KG1 (cell line): ENCODE data around the gene WDR72.
"Not testable (repeated sequence)": the region's sequence is repeated elsewhere in the genome, so short reads cannot be mapped to it uniquely, and the experiment has no call there.

Experiments used
- DNase-seq: peaks from one replicate; lab custom pipeline; 2025; lab: John Stamatoyannopoulos, UW

WDR72 gene

GRCh38 chr15:53695365-53695764 is 64.1 kb downstream of the WDR72 start:
- DNase-seq = no peak

GRCh38 chr15:53694476-53694874 is 65.0 kb downstream of the WDR72 start:
- no peak for DNase-seq

GRCh38 chr15:53693729-53694475 is 65.6 kb downstream of the WDR72 start:
- no peak for DNase-seq

GRCh38 chr15:53684162-53684561 is 75.3 kb downstream of the WDR72 start:
- DNase-seq = not testable (repeated sequence)

- no peak for DNase-seq
These were observed 78.4 kb downstream of the WDR72 start for GRCh38 chr15:53681056-53681455.

- no peak for DNase-seq
These were observed 83.6 kb downstream of the WDR72 start for GRCh38 chr15:53675832-53676231.

- DNase-seq = no peak
These were observed 87.9 kb downstream of the WDR72 start for GRCh38 chr15:53671545-53671944.

- DNase-seq = no peak
These were observed 88.8 kb downstream of the WDR72 start for GRCh38 chr15:53670701-53671100.

- DNase-seq = no peak
These were observed 93.5 kb downstream of the WDR72 start for GRCh38 chr15:53665930-53666329.

- no peak for DNase-seq
These were observed 100.5 kb downstream of the WDR72 start for GRCh38 chr15:53658827-53659555.

- DNase-seq = no peak
These were observed 101.2 kb downstream of the WDR72 start for GRCh38 chr15:53658255-53658654.

GRCh38 chr15:53648934-53649333 is 110.5 kb downstream of the WDR72 start:
- no peak for DNase-seq

GRCh38 chr15:53644660-53645059 is 114.8 kb downstream of the WDR72 start:
- no peak for DNase-seq

- no peak for DNase-seq
These were observed 124.9 kb downstream of the WDR72 start for GRCh38 chr15:53634517-53635106.

- no peak for DNase-seq
These were observed 132.2 kb downstream of the WDR72 start for GRCh38 chr15:53627279-53627678.

GRCh38 chr15:53625962-53626845 is 133.3 kb downstream of the WDR72 start:
- DNase-seq = no peak

GRCh38 chr15:53625260-53625659 is 134.2 kb downstream of the WDR72 start:
- DNase-seq = no peak

GRCh38 chr15:53618461-53618860 is 141.0 kb downstream of the WDR72 start:
- DNase-seq = no peak

- DNase-seq = no peak
These were observed 148.1 kb downstream of the WDR72 start for GRCh38 chr15:53611145-53611920.

GRCh38 chr15:53591041-53591440 is 168.4 kb downstream of the WDR72 start:
- DNase-seq = no peak

GRCh38 chr15:53590380-53590779 is 169.1 kb downstream of the WDR72 start:
- DNase-seq = no peak
